Cerebellar nuclear complex (tissue), 1 donor: ENCODE measurements around the gene KRT40.
"Not testable (repeated sequence)": the region's sequence is repeated elsewhere in the genome, so short reads cannot be mapped to it uniquely, and the experiment has no call there.

Experiments
- DNase-seq, 2 experiments: peaks; one replicate each; lab custom pipeline; 2025; lab: John Stamatoyannopoulos, UW

The KRT40 gene

GRCh38 chr17:40984226-40984625, at the start of gene KRT40:
KRT40 (minus strand) TSS chr17:40984326; CDS start chr17:40984273, 53 bp downstream.
- DNase-seq: no peak

- DNase-seq: no peak
Measured at GRCh38 chr17:41029633-41030245, 45.6 kb upstream of the KRT40 start, which contains the start of gene KRTAP1-4. KRTAP1-4 (minus strand) TSS chr17:41030195; CDS start chr17:41030078, 117 bp downstream.

GRCh38 chr17:41026715-41027471, 42.8 kb upstream of the KRT40 start, which contains the start of gene KRTAP1-5:
KRTAP1-5 (minus strand) TSS chr17:41027208; CDS start chr17:41027155, 53 bp downstream.
- no peak for DNase-seq

GRCh38 chr17:41024697-41025096, 40.6 kb upstream of the KRT40 start:
- no peak for DNase-seq

GRCh38 chr17:41020336-41020735, 36.2 kb upstream of the KRT40 start:
- no peak for DNase-seq

GRCh38 chr17:41019415-41019814, 35.3 kb upstream of the KRT40 start:
- no peak for DNase-seq

- DNase-seq: no peak
Measured at GRCh38 chr17:41018541-41018940, 34.4 kb upstream of the KRT40 start.

GRCh38 chr17:41016578-41017215, 32.6 kb upstream of the KRT40 start:
- no peak for DNase-seq

GRCh38 chr17:41015454-41015853, 31.3 kb upstream of the KRT40 start:
- no peak for DNase-seq

- peak in 1 of 2 experiments; percentile 9 for DNase-seq
Measured at GRCh38 chr17:41013606-41014005, 29.5 kb upstream of the KRT40 start.

GRCh38 chr17:41013181-41013580, 29.1 kb upstream of the KRT40 start:
- no peak for DNase-seq

GRCh38 chr17:41012326-41013120, 28.4 kb upstream of the KRT40 start:
- peak in 1 of 2 experiments; percentile 8 for DNase-seq

- no peak for DNase-seq
Measured at GRCh38 chr17:41010441-41010840, 26.3 kb upstream of the KRT40 start.

- DNase-seq: no peak
Measured at GRCh38 chr17:41009936-41010335, 25.8 kb upstream of the KRT40 start.

GRCh38 chr17:41009301-41009760, 25.2 kb upstream of the KRT40 start:
- no peak for DNase-seq

- no peak for DNase-seq
Measured at GRCh38 chr17:41008811-41009210, 24.7 kb upstream of the KRT40 start, which contains the start of gene KRTAP3-1. KRTAP3-1 (minus strand) TSS chr17:41009128; CDS start chr17:41009074, 54 bp downstream.

GRCh38 chr17:41004397-41004796, 20.3 kb upstream of the KRT40 start:
- DNase-seq: no peak

- no peak for DNase-seq
Measured at GRCh38 chr17:41003926-41004325, 19.8 kb upstream of the KRT40 start.

GRCh38 chr17:41002814-41003213, 18.7 kb upstream of the KRT40 start:
- DNase-seq: no peak

GRCh38 chr17:41001795-41002194, 17.7 kb upstream of the KRT40 start:
- DNase-seq: no peak

GRCh38 chr17:40999563-40999962, 15.4 kb upstream of the KRT40 start, which contains the start of gene KRTAP3-2:
KRTAP3-2 (minus strand) TSS chr17:40999906; CDS start chr17:40999853, 53 bp downstream.
- not testable (repeated sequence) for DNase-seq

- no peak for DNase-seq
Measured at GRCh38 chr17:40997361-40997760, 13.2 kb upstream of the KRT40 start.
